A549 (cell line): ENCODE measurements around the gene SPATS2. TPM values are rescaled to one million over a fixed set of nuclear protein-coding genes. Genes with fewer than 3 reads are reported as not detected.

Source experiments
- ATAC-seq, 2 experiments: fragments of 200-7000 bp in 1 of 2; fragments of >200 bp in 1 of 2; cut with Nextera tagmentation in 1 of 2; cut with Tn5 transposase in 1 of 2; 3 replicates each; pipeline versions ENCODE4 v1.8.0 to v1.9.1; 2018 to 2020; ENCODE audit warnings: mild to moderate bottlenecking in 1 of 2, moderate library complexity in 1 of 2
- CTCF ChIA-PET: fragments of 300-600 bp; sonication (Branson Sonifier 250); formaldehyde crosslinking; extraction: SDS; loops from one replicate; lab custom pipeline; 2021; ENCODE audit warnings: antibody characterized with exemption, inconsistent platforms; lab: Yijun Ruan, JAX
- POLR2A ChIA-PET: fragments of 350-600 bp; formaldehyde crosslinking; extraction: SDS; loops from one replicate; lab custom pipeline; 2021; ENCODE audit warnings: antibody characterized with exemption, inconsistent platforms; lab: Yijun Ruan, JAX
- DNase-seq, 2 experiments: peaks; one replicate each; pipeline versions ENCODE4 v3.0.0 to v3.0.0-alpha.2; 2011 to 2016; ENCODE audit warnings: low read depth in 1 of 2, low spot score in 1 of 2
- FAIRE-seq: peaks from 2 replicates; lab custom pipeline; 2011; peaks lifted over from hg19 to GRCh38; lab: Jason Lieb, UNC
- H3K27ac ChIP-seq, 2 experiments: fragments of >200 bp; sonication (Bioruptor Twin); formaldehyde crosslinking; 3 replicates each; pipeline ENCODE4 v1.5.1; 2016 to 2017
- H3K4me1 ChIP-seq: fragments of >200 bp; sonication (Bioruptor Twin); formaldehyde crosslinking; 3 replicates; pipeline ENCODE4 v1.6.1; 2016
- H3K4me2 ChIP-seq: fragments of >200 bp; sonication (Bioruptor Twin); formaldehyde crosslinking; 3 replicates; pipeline ENCODE4 v1.6.1; 2016
- H3K4me3 ChIP-seq: fragments of >200 bp; sonication (Bioruptor Twin); formaldehyde crosslinking; 3 replicates; pipeline ENCODE4 v1.5.1; 2016
- H3K9me3 ChIP-seq: fragments of >200 bp; sonication (Bioruptor Twin); formaldehyde crosslinking; 3 replicates; pipeline ENCODE4 v1.6.1; 2016
- ATOH8 ChIP-seq: fragments of 250-450 bp; sonication (Bioruptor Pico); IDR thresholded peaks from 2 replicates; pipeline ENCODE4 v1.5.0; 2020; ENCODE audit warnings: low read depth, mild to moderate bottlenecking, moderate library complexity
- BHLHE40 ChIP-seq: IDR thresholded peaks from 2 replicates; pipeline ENCODE4 v1.6.1; 2012; ENCODE audit warnings: low read depth, low read length, inconsistent platforms
- CTCF ChIP-seq: fragments of >200 bp; sonication (Bioruptor Twin); formaldehyde crosslinking; IDR thresholded peaks from 3 replicates; pipeline ENCODE4 v1.5.1; 2016
- EHF ChIP-seq: fragments of 250-450 bp; sonication (Bioruptor Pico); IDR thresholded peaks from 2 replicates; pipeline ENCODE4 v1.5.0; 2020; ENCODE audit warnings: mild to moderate bottlenecking
- FOXS1 ChIP-seq: fragments of 250-450 bp; sonication (Bioruptor Pico); IDR thresholded peaks from 2 replicates; pipeline ENCODE4 v1.5.0; 2020; ENCODE audit warnings: mild to moderate bottlenecking, moderate library complexity
- JUN ChIP-seq, 2 experiments: fragments of >200 bp; sonication (Bioruptor Twin); formaldehyde crosslinking; IDR thresholded peaks; 2 replicates in 1 of 2; 3 replicates in 1 of 2; pipeline ENCODE4 v1.6.1; 2016 to 2017
- MAZ ChIP-seq: fragments of 150-350 bp; IDR thresholded peaks from 2 replicates; pipeline ENCODE4 v1.6.1; 2014; ENCODE audit warnings: antibody characterized with exemption, low read depth, low read length, borderline replicate concordance
- MYC ChIP-seq: IDR thresholded peaks from 2 replicates; pipeline ENCODE4 v1.6.1; 2012; ENCODE audit warnings: mild to moderate bottlenecking, inconsistent platforms, low read length, improper control_type of control experiment, borderline replicate concordance
- POLR2A ChIP-seq: IDR thresholded peaks from 2 replicates; pipeline ENCODE4 v1.6.1; 2012; ENCODE audit warnings: mild to moderate bottlenecking, low read length
- POLR2AphosphoS2 ChIP-seq: conservative IDR thresholded peaks from 2 replicates; pipeline ENCODE4 v1.6.1; 2012; ENCODE audit warnings: low read length, improper control_type of control experiment, inconsistent platforms
- RAD21 ChIP-seq, 2 experiments: fragments of >200 bp in 1 of 2; sonication (Bioruptor Twin) in 1 of 2; formaldehyde crosslinking in 1 of 2; IDR thresholded peaks in 1 of 2; conservative IDR thresholded peaks in 1 of 2; 2 replicates in 1 of 2; 3 replicates in 1 of 2; pipeline ENCODE4 v1.6.1; 2012 to 2018; ENCODE audit warnings: inconsistent platforms in 1 of 2
- RARB ChIP-seq: fragments of 250-450 bp; sonication (Bioruptor Pico); IDR thresholded peaks from 2 replicates; pipeline ENCODE4 v1.8.0; 2021; ENCODE audit warnings: mild to moderate bottlenecking, moderate library complexity
- RCOR1 ChIP-seq: fragments of 150-350 bp; IDR thresholded peaks from 2 replicates; pipeline ENCODE4 v1.6.1; 2014; ENCODE audit warnings: antibody characterized with exemption, low read length, low read depth
- SMC3 ChIP-seq: fragments of >200 bp; sonication (Bioruptor Twin); formaldehyde crosslinking; IDR thresholded peaks from 3 replicates; pipeline ENCODE4 v1.6.1; 2018; ENCODE audit warnings: inconsistent platforms
- ZNF302 ChIP-seq: fragments of 250-450 bp; sonication (Bioruptor Pico); IDR thresholded peaks from 2 replicates; pipeline ENCODE4 v1.9.0; 2021; ENCODE audit warnings: inconsistent platforms, mild to moderate bottlenecking, moderate library complexity
- ZSCAN20 ChIP-seq: fragments of 250-450 bp; sonication (Bioruptor Pico); IDR thresholded peaks from 2 replicates; pipeline ENCODE4 v1.8.0; 2022; ENCODE audit warnings: mild to moderate bottlenecking, moderate library complexity
- WGBS: methylation state at CpG from one replicate; pipeline ENCODE4 v1.1.6; 2017; ENCODE audit errors: missing lambda C conversion rate; 5-methylcytosine and 5-hydroxymethylcytosine counted together
- polyA plus RNA-seq, 4 experiments: library from polyadenylated mRNA; depleted of rRNA in 3 of 4; stranded (reverse); fragments of >200 nt; fragmentation: RNase III in 1 of 4; extraction: RNeasy Plus Mini Kit Qiagen cat#74134 plus additional on column Dnase treatment in 1 of 4; gene quantifications; 2 replicates in 3 of 4; 3 replicates in 1 of 4; pipeline ENCODE4 v1.2.3, GENCODE V29; 2011 to 2017
- TF ChIP-seq, protein P1 (sequence below): IDR thresholded peaks from 2 replicates; pipeline ENCODE4 v1.6.1; 2012
- TF ChIP-seq, protein P2 (sequence below): fragments of 250-450 bp; sonication (Bioruptor Pico); IDR thresholded peaks from 2 replicates; pipeline ENCODE4 v1.5.0; 2021; ENCODE audit warnings: mild to moderate bottlenecking, moderate library complexity, borderline replicate concordance

The SPATS2 gene
- polyA plus RNA-seq, 2 of the 4 experiments (the other 2 are of a cell fraction): 37.7 to 154 TPM

GRCh38 chr12:49335118-49335954 is 31.9 kb upstream of the SPATS2 start:
- ChIA-PET POLR2A (interaction anchor here (1.0 kb wide), 1 partner anchor 406 kb away, joined by 3 read pairs; no protein-coding TSS in a partner anchor), CTCF (interaction anchor here (0.6 to 6.1 kb wide), 13 partner anchors 9 to 246 kb away, joined by 3 to 104 read pairs (median 4); partner anchors contain the start of genes DNAJC22, PRPH and TROAP)
- Histone ChIP-seq H3K4me1 (peaks cover 19% of the 10 kb centered on the region; the same call in 2 of the 3 replicates), H3K27ac (no peak overlapping the region), H3K4me3 (no peak overlapping the region), H3K4me2 (no peak overlapping the region), H3K9me3 (no peaks in the 10 kb centered on the region)
- FAIRE-seq: no peak
- ATAC-seq: no peak
- DNase-seq: no peak
- no peak for TF ChIP-seq MAZ
- no peak for TF ChIP-seq POLR2AphosphoS2
- 91% methylated on average over 16 of the region's 16 CpGs for WGBS

GRCh38 chr12:49335955-49336644 is 31.2 kb upstream of the SPATS2 start:
- TF ChIP-seq RCOR1: no peak
- no peak for TF ChIP-seq ZSCAN20 (CRISPR knock-in tag)
- no peak for TF ChIP-seq EHF (CRISPR knock-in tag)
- no peak for TF ChIP-seq FOXS1 (CRISPR knock-in tag)
- no peak for TF ChIP-seq RARB (CRISPR knock-in tag)
- TF ChIP-seq CTCF: no peak
- no peak for TF ChIP-seq POLR2AphosphoS2
- TF ChIP-seq MAZ: no peak
- Histone ChIP-seq H3K9me3 (no peaks in the 10 kb centered on the region), H3K4me2 (peak overlapping the region; percentile 85), H3K27ac (peak overlapping the region; percentile 71 to 82; a peak in 5 of 6 replicates), H3K4me3 (peak overlapping the region; percentile 64), H3K4me1 (peaks cover 17% of the 10 kb centered on the region; the same call in 2 of the 3 replicates)
- FAIRE-seq: no peak
- ChIA-PET POLR2A (interaction anchor here (1.0 to 1.2 kb wide), 2 partner anchors 11 to 14 kb away, joined by 3 read pairs; partner anchors contain the start of genes DNAJC22 and TROAP), CTCF (interaction anchor here (0.6 to 6.1 kb wide), 21 partner anchors 8 to 245 kb away, joined by 3 to 104 read pairs (median 4); partner anchors contain the start of genes DNAJC22, PRPH and TROAP)
- WGBS: 92% methylated on average over 47 of the region's 72 CpGs
- no peak for ATAC-seq
- DNase-seq: no peak

DNA sequence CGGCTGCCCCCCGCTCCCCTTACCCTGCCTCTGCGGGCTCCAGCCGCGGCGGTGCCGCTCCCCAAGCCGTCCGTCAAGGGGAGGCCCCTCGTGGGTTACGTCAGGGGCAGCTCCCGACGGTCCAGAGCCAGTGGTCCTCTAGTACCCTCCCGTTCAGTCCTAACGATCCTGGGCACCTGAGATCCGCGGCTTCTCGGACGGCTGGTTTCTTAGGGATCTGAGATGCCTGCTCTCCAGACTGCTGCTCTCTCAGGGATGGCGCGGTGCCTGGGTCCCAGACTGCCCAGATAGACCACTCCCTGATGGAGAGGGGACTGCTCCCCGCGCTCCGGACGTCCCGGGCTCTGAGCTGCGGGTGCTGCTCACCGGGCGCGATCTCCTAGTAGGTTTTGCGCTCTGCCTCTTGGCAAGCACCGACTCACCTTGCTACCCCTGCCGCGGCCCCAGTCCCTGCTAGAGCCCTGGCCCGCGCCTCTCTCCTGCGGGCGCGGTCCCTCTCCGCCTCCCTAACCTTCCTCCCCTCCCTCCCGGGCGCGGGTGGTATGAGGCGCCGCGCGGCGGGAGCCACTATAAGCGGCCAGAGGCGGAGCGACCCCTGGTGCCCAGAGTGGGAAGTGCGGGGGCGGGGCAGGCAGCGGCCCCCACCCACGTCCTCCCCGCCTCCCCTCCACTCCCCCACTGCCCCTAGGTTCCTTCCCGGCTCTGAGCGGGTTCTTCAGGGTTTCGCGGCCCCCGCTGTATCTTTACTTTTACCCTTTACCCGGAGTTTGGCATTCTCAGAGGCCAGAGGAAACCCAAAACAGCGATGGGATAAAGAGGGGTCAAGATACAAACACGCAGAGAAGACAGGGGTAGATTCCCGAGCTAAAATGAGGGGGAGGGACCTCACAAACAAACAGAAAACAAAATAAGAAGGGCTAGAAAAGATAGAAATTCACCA is 30.3 kb upstream of the SPATS2 start, which contains the start of gene C1QL4:
Gene C1QL4 (minus strand): TSS at position 544 of the 940 bp plus-strand sequence. CDS start 711 bp downstream, outside the sequence.
- Histone ChIP-seq H3K4me2 (peak within 1 kb of the TSS; percentile 85), H3K9me3 (no peaks in the 10 kb centered on the region), H3K4me3 (peak within 1 kb of the TSS; percentile 64), H3K27ac (peak within 1 kb of the TSS; percentile 71 to 82), H3K4me1 (peaks cover 12% of the 10 kb centered on the region; the same call in 2 of the 3 replicates)
- CTCF ChIA-PET: interaction anchor here (0.6 to 6.1 kb wide), 30 partner anchors 8 to 245 kb away, joined by 3 to 104 read pairs (median 4); partner anchors contain the start of genes DNAJC22, KCNH3, PRPH and TROAP
- peak; percentile 75 to 84 for DNase-seq
- POLR2A ChIA-PET: interaction anchor here (0.6 to 1.2 kb wide), 3 partner anchors 10 to 85 kb away, joined by 3 read pairs; partner anchors contain the start of genes DNAJC22 and TROAP
- FAIRE-seq: no peak
- 3% methylated on average over 49 of the region's 65 CpGs for WGBS
- ATAC-seq: peak; percentile 78 to 88
- TF ChIP-seq POLR2A (peak; percentile 62), ZNF302 (no peak), BHLHE40 (no peak), CTCF (peak; percentile 95), ATOH8 (CRISPR knock-in tag) (no peak), SMC3 (peak; percentile 60), JUN (IDR thresholded peaks at IDR 0.05) (0 out of 5 replicates have a peak, but pooled peaks of 1 of the 2 experiments have one; percentile 44), RAD21 (conservative IDR thresholded peaks at IDR 0.05 in 1 of 2, IDR thresholded peaks at IDR 0.05 in 1 of 2) (peak; percentile 28 to 53), MAZ (peak; percentile 87; the same call in 1 of the 2 replicates), MYC (peak; percentile 30; the same call in 1 of the 2 replicates)
- TF ChIP-seq, protein P1, sequence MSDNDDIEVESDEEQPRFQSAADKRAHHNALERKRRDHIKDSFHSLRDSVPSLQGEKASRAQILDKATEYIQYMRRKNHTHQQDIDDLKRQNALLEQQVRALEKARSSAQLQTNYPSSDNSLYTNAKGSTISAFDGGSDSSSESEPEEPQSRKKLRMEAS: peak; percentile 34; the same call in 1 of the 2 replicates
- TF ChIP-seq, protein P2, sequence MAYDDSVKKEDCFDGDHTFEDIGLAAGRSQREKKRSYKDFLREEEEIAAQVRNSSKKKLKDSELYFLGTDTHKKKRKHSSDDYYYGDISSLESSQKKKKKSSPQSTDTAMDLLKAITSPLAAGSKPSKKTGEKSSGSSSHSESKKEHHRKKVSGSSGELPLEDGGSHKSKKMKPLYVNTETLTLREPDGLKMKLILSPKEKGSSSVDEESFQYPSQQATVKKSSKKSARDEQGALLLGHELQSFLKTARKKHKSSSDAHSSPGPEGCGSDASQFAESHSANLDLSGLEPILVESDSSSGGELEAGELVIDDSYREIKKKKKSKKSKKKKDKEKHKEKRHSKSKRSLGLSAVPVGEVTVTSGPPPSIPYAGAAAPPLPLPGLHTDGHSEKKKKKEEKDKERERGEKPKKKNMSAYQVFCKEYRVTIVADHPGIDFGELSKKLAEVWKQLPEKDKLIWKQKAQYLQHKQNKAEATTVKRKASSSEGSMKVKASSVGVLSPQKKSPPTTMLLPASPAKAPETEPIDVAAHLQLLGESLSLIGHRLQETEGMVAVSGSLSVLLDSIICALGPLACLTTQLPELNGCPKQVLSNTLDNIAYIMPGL: no peak
